Measurements from ENCODE around the gene INPP5A. TPM values are rescaled to one million over a fixed set of nuclear protein-coding genes. Genes with fewer than 3 reads are reported as not detected.

Gene INPP5A
- total RNA-seq, 6 experiments from 2014 or later, result 58.9 to 64.6 (median 63.8) TPM

- Mint-ChIP-seq H3K27me3 (ENCODE audit: insufficient read depth) (0 out of 2 replicates have a peak, but pooled peaks cover 1% of the 10 kb centered on the region), H3K27ac (no peak overlapping the region), H3K4me3 (no peak overlapping the region), H3K36me3 (ENCODE audit: low read depth) (no peaks in the 10 kb centered on the region), H3K9me3 (no peaks in the 10 kb centered on the region), H3K4me1 (ENCODE audit: low read depth) (peaks cover 7% of the 10 kb centered on the region)
- no peak for TF ChIP-seq CTCF (IDR thresholded peaks at IDR 0.05)
- DNase-seq, result no peak
Measured at GRCh38 chr10:132507409-132507955, 30.1 kb upstream of the INPP5A start.

DNA sequence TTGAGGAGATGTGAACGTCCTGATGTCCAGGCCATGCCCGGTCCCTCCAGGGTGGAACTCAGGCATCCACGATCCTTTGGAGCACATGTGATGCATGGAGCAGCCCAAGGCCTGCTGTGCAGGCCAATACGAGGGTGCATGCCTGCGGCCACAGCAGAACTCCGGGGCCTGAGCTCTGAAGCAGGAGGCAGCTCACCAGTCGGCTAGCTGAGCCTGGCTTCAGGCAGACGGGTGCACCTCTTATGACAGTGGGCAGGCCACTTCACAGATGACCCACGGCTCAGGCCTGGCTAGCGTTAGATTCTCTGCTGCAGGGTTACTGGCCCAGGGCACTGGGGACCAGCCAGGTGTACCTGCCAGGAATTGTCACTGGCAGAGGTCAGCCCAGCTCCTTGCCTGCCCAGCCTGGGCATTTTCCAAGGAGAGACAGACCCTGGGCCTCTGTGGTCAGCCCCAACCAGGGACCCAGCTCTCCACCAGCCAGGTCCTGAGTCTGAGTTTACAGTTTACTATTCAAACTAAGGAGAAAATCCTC lies 29.6 kb upstream of the INPP5A start:
- H3K36me3 Mint-ChIP-seq (ENCODE audit: low read depth), result no peaks in the 10 kb centered on the region
- H3K27ac Mint-ChIP-seq, result no peak overlapping the region
- peaks cover 7% of the 10 kb centered on the region for H3K4me1 Mint-ChIP-seq (ENCODE audit: low read depth)
- no peaks in the 10 kb centered on the region for H3K9me3 Mint-ChIP-seq
- H3K4me3 Mint-ChIP-seq, result no peak overlapping the region
- no peak for TF ChIP-seq CTCF (IDR thresholded peaks at IDR 0.05)
- H3K27me3 Mint-ChIP-seq (ENCODE audit: insufficient read depth), result 0 out of 2 replicates have a peak, but pooled peaks cover 1% of the 10 kb centered on the region
- DNase-seq, result no peak

DNA sequence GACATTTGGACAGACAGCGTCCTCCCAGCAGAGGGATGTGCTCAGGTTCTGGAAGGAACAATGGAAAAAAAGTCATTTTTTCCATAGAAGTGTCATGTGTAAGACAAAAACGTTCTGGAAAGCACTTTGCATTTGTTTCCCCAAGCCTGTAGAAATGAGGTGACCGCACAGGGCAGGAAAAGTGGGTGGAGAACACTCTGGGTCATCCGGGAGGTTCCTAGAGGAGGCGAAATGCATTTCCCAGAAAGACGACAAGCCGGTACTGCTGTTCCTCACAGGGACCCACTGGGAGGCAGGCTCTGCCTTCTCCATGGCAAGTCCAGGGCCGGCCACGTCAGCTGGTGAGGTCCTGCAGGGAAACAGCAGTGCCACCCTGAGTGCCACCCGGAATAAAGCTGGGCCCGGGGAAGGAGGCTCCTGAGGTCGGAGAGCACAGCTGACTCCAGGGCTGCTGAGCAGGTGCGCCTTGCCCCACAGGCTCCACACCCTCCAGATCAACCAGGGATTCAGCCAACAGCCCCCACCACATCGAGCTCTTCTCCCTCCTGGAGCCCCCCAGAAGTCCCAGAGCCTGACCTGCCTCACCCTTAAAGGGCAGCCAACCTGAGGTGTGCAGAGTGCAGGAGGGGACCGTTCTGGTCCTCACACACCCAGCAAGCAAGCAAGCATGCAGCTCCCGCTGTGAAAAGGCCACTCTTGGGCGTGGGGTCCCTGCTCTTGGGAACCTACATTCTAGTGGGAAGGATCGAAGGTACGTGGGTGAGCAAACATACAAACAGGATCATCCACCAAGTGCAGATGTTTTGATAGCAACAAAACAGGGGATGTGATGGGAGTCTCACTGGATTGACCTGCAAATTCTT lies 28.8 kb upstream of the INPP5A start:
- Mint-ChIP-seq H3K4me1 (ENCODE audit: low read depth) (peaks cover 7% of the 10 kb centered on the region), H3K4me3 (no peak overlapping the region), H3K27ac (no peak overlapping the region), H3K36me3 (ENCODE audit: low read depth) (no peaks in the 10 kb centered on the region), H3K9me3 (peaks cover 3% of the 10 kb centered on the region; the same call in 1 of the 2 replicates), H3K27me3 (ENCODE audit: insufficient read depth) (0 out of 2 replicates have a peak, but pooled peaks cover 1% of the 10 kb centered on the region)
- TF ChIP-seq CTCF (IDR thresholded peaks at IDR 0.05), result no peak
- no peak for DNase-seq

DNA sequence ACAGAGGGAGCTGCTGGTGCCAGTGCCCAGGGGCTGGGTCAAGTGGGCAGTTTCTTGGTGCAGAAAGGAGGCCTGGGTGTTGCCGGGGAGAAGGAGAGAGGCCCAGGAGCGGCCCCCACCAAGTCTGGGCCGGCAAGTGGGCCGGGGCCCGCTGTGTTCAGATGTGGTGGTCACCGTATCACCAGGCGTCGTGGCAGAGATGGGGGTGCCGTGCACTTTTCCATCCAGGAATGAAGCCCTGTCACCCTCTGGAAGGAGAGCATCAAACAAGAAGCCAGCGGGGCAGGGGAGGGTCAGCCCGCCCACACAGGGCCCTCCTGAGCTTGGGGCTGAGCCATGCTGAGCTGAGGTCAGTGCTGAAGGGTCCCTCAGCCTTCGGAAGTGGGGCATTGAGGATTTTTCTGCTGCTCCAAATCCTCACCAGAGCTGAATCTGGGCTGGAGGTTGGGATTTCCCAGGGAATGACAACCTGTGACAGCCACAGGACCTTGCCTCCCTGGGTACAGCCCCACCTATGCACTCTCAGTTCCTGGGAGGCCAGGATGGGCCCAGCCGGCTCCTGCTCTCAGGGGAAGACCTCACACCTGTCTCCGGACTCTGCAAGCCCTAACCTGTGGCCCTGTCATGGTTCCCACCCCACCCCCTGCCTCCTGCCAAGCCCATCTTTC lies 27.9 kb upstream of the INPP5A start:
- Mint-ChIP-seq H3K9me3 (peaks cover 3% of the 10 kb centered on the region; the same call in 1 of the 2 replicates), H3K27me3 (ENCODE audit: insufficient read depth) (no peaks in the 10 kb centered on the region), H3K4me3 (no peak overlapping the region), H3K27ac (no peak overlapping the region), H3K4me1 (ENCODE audit: low read depth) (peaks cover 7% of the 10 kb centered on the region), H3K36me3 (ENCODE audit: low read depth) (no peaks in the 10 kb centered on the region)
- DNase-seq, result no peak
- TF ChIP-seq CTCF (IDR thresholded peaks at IDR 0.05), result no peak

DNA sequence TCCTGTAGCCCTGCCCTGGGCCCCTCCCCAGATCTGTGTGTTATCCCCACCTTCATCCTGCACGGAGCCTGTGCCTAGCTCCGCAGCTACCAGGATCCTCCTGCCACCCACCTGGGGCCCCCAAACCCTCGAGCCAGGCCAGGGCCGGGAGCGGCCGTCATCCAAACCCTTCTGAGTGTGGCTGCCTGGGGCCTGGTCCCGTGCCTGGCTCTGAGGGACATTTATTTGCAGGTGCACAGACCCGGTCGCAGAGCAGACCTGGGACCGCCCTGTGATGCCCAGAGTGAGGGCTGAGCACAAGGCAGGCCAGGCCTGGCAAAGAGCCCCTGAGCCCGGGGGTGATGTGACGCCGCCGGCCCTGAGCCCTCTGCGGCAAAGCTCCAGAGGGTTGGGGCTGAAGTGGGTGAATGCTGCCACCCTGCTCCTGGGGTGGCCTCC lies 27.4 kb upstream of the INPP5A start:
- H3K36me3 Mint-ChIP-seq (ENCODE audit: low read depth), result no peaks in the 10 kb centered on the region
- H3K9me3 Mint-ChIP-seq, result peaks cover 3% of the 10 kb centered on the region; the same call in 1 of the 2 replicates
- no peak overlapping the region for H3K27ac Mint-ChIP-seq
- peaks cover 7% of the 10 kb centered on the region for H3K4me1 Mint-ChIP-seq (ENCODE audit: low read depth)
- H3K4me3 Mint-ChIP-seq, result no peak overlapping the region
- TF ChIP-seq CTCF (IDR thresholded peaks at IDR 0.05), result no peak
- DNase-seq, result no peak
- no peaks in the 10 kb centered on the region for H3K27me3 Mint-ChIP-seq (ENCODE audit: insufficient read depth)
